ENCODE results near the gene PDZD7. TPM values are rescaled to one million over a fixed set of nuclear protein-coding genes. Genes with fewer than 3 reads are reported as not detected.

Gene PDZD7
- total RNA-seq, 6 donors from 2014 or later = 0.39 to 2.4 (median 1.7) TPM

DNA sequence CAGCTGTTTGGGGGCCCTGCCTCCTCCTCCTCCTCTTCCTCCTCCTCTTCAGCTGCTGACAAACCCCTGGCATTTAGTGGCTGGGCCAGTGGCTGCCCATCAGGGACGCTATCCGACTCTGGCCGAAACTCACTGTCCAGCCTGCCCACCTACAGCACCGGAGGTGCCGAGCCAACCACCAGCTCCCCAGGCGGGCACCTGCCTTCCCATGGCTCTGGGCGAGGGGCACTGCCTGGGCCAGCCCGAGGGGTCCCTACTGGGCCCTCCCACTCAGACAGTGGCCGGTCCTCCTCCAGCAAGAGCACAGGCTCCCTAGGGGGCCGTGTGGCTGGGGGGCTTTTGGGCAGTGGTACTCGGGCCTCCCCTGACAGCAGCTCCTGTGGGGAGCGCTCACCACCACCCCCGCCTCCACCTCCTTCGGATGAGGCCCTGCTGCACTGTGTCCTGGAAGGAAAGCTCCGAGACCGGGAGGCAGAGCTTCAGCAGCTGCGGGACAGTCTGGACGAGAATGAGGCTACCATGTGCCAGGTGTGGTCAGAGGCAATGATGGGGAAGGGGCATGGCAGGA lies 27.2 kb downstream of the PDZD7 start:
- Histone ChIP-seq H3K27me3 (no peaks in the 10 kb centered on the region), H3K9me3 (no peaks in the 10 kb centered on the region), H3K27ac (peak overlapping the region in 3 of 4 donors; percentile 32 to 100 (median 64)), H3K4me1 (peaks cover 39 to 68% (median 43%) of the 10 kb centered on the region in 4 donors), H3K36me3 (peaks cover 8 to 52% (median 27%) of the 10 kb centered on the region in 4 donors), H3K4me3 (no peak overlapping the region)
- TF ChIP-seq POLR2AphosphoS5 (IDR thresholded peaks at IDR 0.05) = no peak
- TF ChIP-seq, protein P1, sequence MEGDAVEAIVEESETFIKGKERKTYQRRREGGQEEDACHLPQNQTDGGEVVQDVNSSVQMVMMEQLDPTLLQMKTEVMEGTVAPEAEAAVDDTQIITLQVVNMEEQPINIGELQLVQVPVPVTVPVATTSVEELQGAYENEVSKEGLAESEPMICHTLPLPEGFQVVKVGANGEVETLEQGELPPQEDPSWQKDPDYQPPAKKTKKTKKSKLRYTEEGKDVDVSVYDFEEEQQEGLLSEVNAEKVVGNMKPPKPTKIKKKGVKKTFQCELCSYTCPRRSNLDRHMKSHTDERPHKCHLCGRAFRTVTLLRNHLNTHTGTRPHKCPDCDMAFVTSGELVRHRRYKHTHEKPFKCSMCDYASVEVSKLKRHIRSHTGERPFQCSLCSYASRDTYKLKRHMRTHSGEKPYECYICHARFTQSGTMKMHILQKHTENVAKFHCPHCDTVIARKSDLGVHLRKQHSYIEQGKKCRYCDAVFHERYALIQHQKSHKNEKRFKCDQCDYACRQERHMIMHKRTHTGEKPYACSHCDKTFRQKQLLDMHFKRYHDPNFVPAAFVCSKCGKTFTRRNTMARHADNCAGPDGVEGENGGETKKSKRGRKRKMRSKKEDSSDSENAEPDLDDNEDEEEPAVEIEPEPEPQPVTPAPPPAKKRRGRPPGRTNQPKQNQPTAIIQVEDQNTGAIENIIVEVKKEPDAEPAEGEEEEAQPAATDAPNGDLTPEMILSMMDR (IDR thresholded peaks at IDR 0.05) = no peak
- no peak for TF ChIP-seq EP300 (IDR thresholded peaks at IDR 0.05)
- TF ChIP-seq POLR2A (IDR thresholded peaks at IDR 0.05) = no peak
- DNase-seq (peak in 1 of 2 donors; percentile 74), ATAC-seq (ENCODE audit: low FRiP score in 2 of 2) (no peak)
- WGBS, 2 donors = 94 to 95% methylated on average over 8 to 16 of the region's 18 CpGs

DNA sequence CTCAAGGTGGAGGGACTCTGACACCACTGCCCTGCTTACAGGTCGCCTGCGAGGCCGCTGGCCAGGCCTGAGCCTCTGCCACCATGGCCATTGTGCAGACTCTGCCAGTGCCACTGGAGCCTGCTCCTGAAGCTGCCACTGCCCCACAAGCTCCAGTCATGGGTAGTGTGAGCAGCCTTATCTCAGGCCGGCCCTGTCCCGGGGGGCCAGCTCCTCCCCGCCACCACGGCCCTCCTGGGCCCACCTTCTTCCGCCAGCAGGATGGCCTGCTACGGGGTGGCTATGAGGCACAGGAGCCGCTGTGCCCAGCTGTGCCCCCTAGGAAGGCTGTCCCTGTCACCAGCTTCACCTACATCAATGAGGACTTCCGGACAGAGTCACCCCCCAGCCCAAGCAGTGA lies 28.5 kb downstream of the PDZD7 start:
- Histone ChIP-seq H3K27me3 (no peaks in the 10 kb centered on the region), H3K4me3 (no peak overlapping the region), H3K27ac (peak overlapping the region; percentile 95 to 100 (median 98)), H3K36me3 (peaks cover 8 to 51% (median 27%) of the 10 kb centered on the region in 4 donors), H3K9me3 (no peaks in the 10 kb centered on the region), H3K4me1 (peaks cover 45 to 76% (median 49%) of the 10 kb centered on the region in 4 donors)
- 80 to 92% methylated on average over 1 to 11 of the region's 11 CpGs for WGBS, 2 donors
- DNase-seq (no peak), ATAC-seq (ENCODE audit: low FRiP score in 2 of 2) (no peak)
- TF ChIP-seq EP300 (IDR thresholded peaks at IDR 0.05) = no peak
- TF ChIP-seq POLR2AphosphoS5 (IDR thresholded peaks at IDR 0.05) = no peak

GRCh38 chr10:101001659-101002035 lies 29.3 kb downstream of the PDZD7 start:
- Histone ChIP-seq H3K36me3 (peaks cover 8 to 43% (median 22%) of the 10 kb centered on the region in 4 donors), H3K4me3 (peak overlapping the region in 2 of 4 donors; percentile 16 to 62)

DNA sequence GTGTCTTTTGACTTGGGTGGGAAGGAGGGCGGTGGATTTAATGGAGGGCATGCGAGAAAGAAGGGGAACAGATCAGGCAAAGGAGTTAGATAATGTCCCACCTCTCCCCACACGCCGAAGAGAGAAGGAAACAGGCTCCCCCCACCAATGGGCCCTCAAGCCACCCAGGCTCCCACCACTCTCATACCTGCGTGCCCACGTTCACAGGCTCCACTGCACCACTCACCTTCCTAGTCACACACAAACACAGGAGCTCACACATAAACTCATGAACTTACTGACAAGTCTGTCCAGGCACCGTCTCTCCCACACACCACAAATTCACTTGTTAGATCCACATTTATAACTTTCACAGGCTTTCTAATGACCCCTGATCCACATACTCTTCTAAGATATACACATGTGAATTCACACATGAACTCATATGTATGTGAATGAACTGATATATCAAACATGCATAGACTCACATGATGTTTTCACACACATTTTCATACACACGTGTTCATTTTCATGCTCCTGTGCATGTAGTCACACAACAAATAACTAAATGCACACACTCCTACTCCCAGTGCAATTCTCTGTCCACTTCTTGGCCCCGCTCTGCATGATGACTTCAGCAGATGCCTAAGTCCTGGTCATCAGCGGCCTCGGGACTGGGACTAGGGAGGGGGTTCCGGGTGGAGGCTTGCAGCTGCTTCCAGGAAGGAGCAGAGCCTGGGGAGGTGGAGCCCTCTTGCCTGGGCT lies 29.8 kb downstream of the PDZD7 start:
- H3K27ac ChIP-seq = peak overlapping the region; percentile 95 to 100 (median 98)
- H3K36me3 ChIP-seq = peaks cover 8 to 37% (median 20%) of the 10 kb centered on the region in 4 donors
- WGBS, 2 donors = 28 to 31% methylated on average over 12 of the region's 12 CpGs
- H3K9me3 ChIP-seq = no peaks in the 10 kb centered on the region
- H3K27me3 ChIP-seq = no peaks in the 10 kb centered on the region
- H3K4me1 ChIP-seq = peaks cover 52 to 71% (median 58%) of the 10 kb centered on the region in 4 donors
- ATAC-seq (ENCODE audit: low FRiP score in 2 of 2) (peak; percentile 38 to 51), DNase-seq (peak in 1 of 2 donors; percentile 85)
- TF ChIP-seq EP300 (IDR thresholded peaks at IDR 0.05) (peak in 1 of 4 donors; percentile 51), POLR2AphosphoS5 (IDR thresholded peaks at IDR 0.05) (peak; percentile 92 to 93), POLR2A (IDR thresholded peaks at IDR 0.05) (peak in 2 of 4 donors; percentile 45 to 63)
- TF ChIP-seq, protein P1 (IDR thresholded peaks at IDR 0.05) = peak in 1 of 6 experiments; percentile 10
- peak overlapping the region in 3 of 4 donors; percentile 62 to 82 (median 73) for H3K4me3 ChIP-seq

More at GRCh38 chr10:101001659-101002035, 29.3 kb downstream of the PDZD7 start:
- Histone ChIP-seq H3K9me3 (no peaks in the 10 kb centered on the region), H3K27ac (peak overlapping the region; percentile 95 to 100 (median 98)), H3K27me3 (no peaks in the 10 kb centered on the region), H3K4me1 (peaks cover 47 to 71% (median 52%) of the 10 kb centered on the region in 4 donors)
- TF ChIP-seq EP300 (IDR thresholded peaks at IDR 0.05) (no peak), POLR2AphosphoS5 (IDR thresholded peaks at IDR 0.05) (no peak), POLR2A (IDR thresholded peaks at IDR 0.05) (no peak)
- TF ChIP-seq, protein P1 (IDR thresholded peaks at IDR 0.05) = no peak
- 65% methylated on average over 5 of the region's 5 CpGs; no CpG with 5 or more reads in 1 of the 2 donors for WGBS, 2 donors
- ATAC-seq (ENCODE audit: low FRiP score in 2 of 2) = no peak
- DNase-seq = no peak
